Measurements from ENCODE around the gene PDSS1. TPM values are rescaled to one million over a fixed set of nuclear protein-coding genes. Genes with fewer than 3 reads are reported as not detected.
"Not testable (repeated sequence)": the region's sequence is repeated elsewhere in the genome, so short reads cannot be mapped to it uniquely, and the experiment has no call there.

Gene PDSS1
- total and polyA plus RNA-seq, 4 donors, result 6.0 to 7.6 (median 7.1) TPM

GRCh38 chr10:26679588-26679987 is 17.9 kb upstream of the PDSS1 start:
- no peaks in the 10 kb centered on the region for H3K27me3 ChIP-seq (ENCODE audit: control insufficient read depth in 4 of 4, insufficient read depth in 4 of 4, low read length in 3 of 4)
- no peak for TF ChIP-seq YY1 (IDR thresholded peaks at IDR 0.05)
- no peak for TF ChIP-seq FOXA1 (IDR thresholded peaks at IDR 0.05)
- no peak for TF ChIP-seq RAD21 (IDR thresholded peaks at IDR 0.05)
- no peak for TF ChIP-seq CTCF (IDR thresholded peaks at IDR 0.05; ENCODE audit: low read depth, low read length, missing input control)
- no peak for TF ChIP-seq GABPA (IDR thresholded peaks at IDR 0.05 in 1 of 2, conservative IDR thresholded peaks at IDR 0.05 in 1 of 2)
- no peak for TF ChIP-seq RXRA (IDR thresholded peaks at IDR 0.05)
- TF ChIP-seq REST (IDR thresholded peaks at IDR 0.05), result no peak
- TF ChIP-seq HNF4G (IDR thresholded peaks at IDR 0.05), result no peak
- no peak for TF ChIP-seq ZBTB33 (IDR thresholded peaks at IDR 0.05)
- no peak for TF ChIP-seq HNF4A (conservative IDR thresholded peaks at IDR 0.05)
- no peak for TF ChIP-seq MAX (IDR thresholded peaks at IDR 0.05)
- TF ChIP-seq SP1 (IDR thresholded peaks at IDR 0.05), result no peak
- no peak for TF ChIP-seq ATF3 (IDR thresholded peaks at IDR 0.05)
- TF ChIP-seq TAF1 (conservative IDR thresholded peaks at IDR 0.05), result no peak
- no peak for TF ChIP-seq EGR1 (IDR thresholded peaks at IDR 0.05; ENCODE audit: low read depth in 2 of 2)
- TF ChIP-seq JUND (IDR thresholded peaks at IDR 0.05), result no peak
- no peak for TF ChIP-seq FOXA2 (IDR thresholded peaks at IDR 0.05)
- no peaks in the 10 kb centered on the region for H3K4me1 ChIP-seq (ENCODE audit: control insufficient read depth in 4 of 4, insufficient read depth in 4 of 4, low read length in 3 of 4)
- no peak for DNase-seq (ENCODE audit: low spot score)
- H3K36me3 ChIP-seq (ENCODE audit: control insufficient read depth in 4 of 4, insufficient read depth in 3 of 4, low read depth in 1 of 4, low read length in 3 of 4), result no peaks in the 10 kb centered on the region
- H3K4me3 ChIP-seq (ENCODE audit: low read depth in 1 of 3, low read length in 3 of 3), result no peak overlapping the region
- no peak overlapping the region for H3K27ac ChIP-seq (ENCODE audit: low read depth in 1 of 2, low read length in 2 of 2)
- no peak overlapping the region for H3K9ac ChIP-seq (ENCODE audit: low read depth in 1 of 2, low read length in 2 of 2)
- H3K9me3 ChIP-seq (ENCODE audit: control insufficient read depth in 4 of 4, low read length in 3 of 4), result no peaks in the 10 kb centered on the region

- TF ChIP-seq FOXA2 (IDR thresholded peaks at IDR 0.05), result no peak
- TF ChIP-seq EGR1 (IDR thresholded peaks at IDR 0.05; ENCODE audit: low read depth in 2 of 2), result no peak
- Histone ChIP-seq H3K27me3 (ENCODE audit: control insufficient read depth in 4 of 4, insufficient read depth in 4 of 4, low read length in 3 of 4) (no peaks in the 10 kb centered on the region), H3K9ac (ENCODE audit: low read depth in 1 of 2, low read length in 2 of 2) (no peak overlapping the region), H3K27ac (ENCODE audit: low read depth in 1 of 2, low read length in 2 of 2) (no peak overlapping the region), H3K9me3 (ENCODE audit: control insufficient read depth in 4 of 4, low read length in 3 of 4) (no peaks in the 10 kb centered on the region), H3K4me3 (ENCODE audit: low read depth in 1 of 3, low read length in 3 of 3) (no peak overlapping the region), H3K4me1 (ENCODE audit: control insufficient read depth in 4 of 4, insufficient read depth in 4 of 4, low read length in 3 of 4) (peaks cover 0 to 3% (median 0%) of the 10 kb centered on the region in 4 donors), H3K36me3 (ENCODE audit: control insufficient read depth in 4 of 4, insufficient read depth in 3 of 4, low read depth in 1 of 4, low read length in 3 of 4) (no peaks in the 10 kb centered on the region)
- no peak for DNase-seq (ENCODE audit: low spot score)
- 79% methylated on average over 1 of the region's 1 CpG for WGBS
These were observed 16.4 kb upstream of the PDSS1 start for GRCh38 chr10:26681076-26681475.

GRCh38 chr10:26681971-26682370 is 15.5 kb upstream of the PDSS1 start:
- not testable (repeated sequence) for H3K27me3 ChIP-seq (ENCODE audit: control insufficient read depth in 4 of 4, insufficient read depth in 4 of 4, low read length in 3 of 4); H3K9ac ChIP-seq (ENCODE audit: low read depth in 1 of 2, low read length in 2 of 2); H3K4me1 ChIP-seq (ENCODE audit: control insufficient read depth in 4 of 4, insufficient read depth in 4 of 4, low read length in 3 of 4); H3K36me3 ChIP-seq (ENCODE audit: control insufficient read depth in 4 of 4, insufficient read depth in 3 of 4, low read depth in 1 of 4, low read length in 3 of 4); H3K9me3 ChIP-seq (ENCODE audit: control insufficient read depth in 4 of 4, low read length in 3 of 4); DNase-seq (ENCODE audit: low spot score); H3K27ac ChIP-seq (ENCODE audit: low read depth in 1 of 2, low read length in 2 of 2); H3K4me3 ChIP-seq (ENCODE audit: low read depth in 1 of 3, low read length in 3 of 3)
- WGBS, result 61% methylated on average over 3 of the region's 3 CpGs

Data from liver (tissue), 9 donors.